Common myeloid progenitor, CD34-positive (primary cell): ENCODE data around the gene SPARCL1.
"Not testable (repeated sequence)": the region's sequence is repeated elsewhere in the genome, so short reads cannot be mapped to it uniquely, and the experiment has no call there.

Experiments
- CTCF ChIA-PET: fragments of 350-600 bp; sonication (Branson Sonifier 250); formaldehyde crosslinking; loops from one replicate; lab custom pipeline; 2021; ENCODE audit warnings: antibody characterized with exemption; lab: Charles Lee
- POLR2A ChIA-PET: fragments of 350-600 bp; sonication (Branson Sonifier 250); formaldehyde crosslinking; loops from one replicate; lab custom pipeline; 2021; ENCODE audit warnings: antibody characterized with exemption; lab: Charles Lee
- DNase-seq, 3 donors: peaks; one replicate each; pipeline versions ENCODE4 v3.0.0 to v3.0.0-alpha.2; 2013
- H3K27ac ChIP-seq, 2 experiments: 1 replicate in 1 of 2; 2 replicates in 1 of 2; pipeline ENCODE4 v1.7.0; 2013; ENCODE audit warnings: inconsistent platforms in 2 of 2, low read length in 2 of 2, mild to moderate bottlenecking in 2 of 2, low read depth in 1 of 2, moderate library complexity in 1 of 2; ENCODE audit not compliant: severe bottlenecking in 2 of 2, insufficient read depth in 1 of 2, poor library complexity in 1 of 2
- H3K27me3 ChIP-seq, 5 experiments: replicated peaks in 2 of 5; 1 replicate in 3 of 5; 2 replicates in 2 of 5; pipeline versions ENCODE4 v1.6.1 to v1.7.0; 2013; ENCODE audit warnings: low read length in 4 of 5, mild to moderate bottlenecking in 2 of 5, moderate library complexity in 2 of 5, inconsistent platforms in 1 of 5; ENCODE audit not compliant: insufficient read depth in 5 of 5, control insufficient read depth in 4 of 5
- H3K36me3 ChIP-seq, 4 experiments: 1 replicate in 2 of 4; 2 replicates in 2 of 4; pipeline versions ENCODE4 v1.6.1 to v1.7.0; 2013; ENCODE audit warnings: low read length in 3 of 4, control low read depth in 1 of 4, mild to moderate bottlenecking in 1 of 4; ENCODE audit not compliant: control insufficient read depth in 4 of 4, insufficient read depth in 4 of 4
- H3K4me1 ChIP-seq, 4 experiments: 1 replicate in 3 of 4; 2 replicates in 1 of 4; pipeline versions ENCODE4 v1.6.1 to v1.7.1; 2013; ENCODE audit warnings: low read length in 3 of 4, mild to moderate bottlenecking in 3 of 4, control low read depth in 1 of 4, inconsistent platforms in 1 of 4, moderate library complexity in 1 of 4; ENCODE audit not compliant: control insufficient read depth in 4 of 4, insufficient read depth in 4 of 4; ENCODE audit errors: control extremely low read depth in 1 of 4
- H3K4me3 ChIP-seq, 7 experiments: 1 replicate in 4 of 7; 2 replicates in 3 of 7; pipeline versions ENCODE4 v1.5.1 to v1.7.0; 2013; ENCODE audit warnings: mild to moderate bottlenecking in 7 of 7, low read length in 6 of 7, moderate library complexity in 6 of 7, inconsistent platforms in 2 of 7, low read depth in 2 of 7, control low read depth in 1 of 7; ENCODE audit not compliant: insufficient read depth in 4 of 7, control insufficient read depth in 1 of 7; ENCODE audit errors: extremely low read depth in 1 of 7
- H3K9me3 ChIP-seq, 5 experiments: 1 replicate in 4 of 5; 2 replicates in 1 of 5; pipeline versions ENCODE4 v1.6.1 to v1.7.1; 2013; ENCODE audit warnings: low read length in 4 of 5, mild to moderate bottlenecking in 2 of 5, inconsistent platforms in 1 of 5, low read depth in 1 of 5, moderate library complexity in 1 of 5; ENCODE audit not compliant: control insufficient read depth in 4 of 5, insufficient read depth in 2 of 5; ENCODE audit errors: control extremely low read depth in 1 of 5
- WGBS: methylation state at CpG from one replicate; pipeline ENCODE4 v1.1.5; 2013; ENCODE audit not compliant: insufficient coverage; 5-methylcytosine and 5-hydroxymethylcytosine counted together

The SPARCL1 gene

DNA sequence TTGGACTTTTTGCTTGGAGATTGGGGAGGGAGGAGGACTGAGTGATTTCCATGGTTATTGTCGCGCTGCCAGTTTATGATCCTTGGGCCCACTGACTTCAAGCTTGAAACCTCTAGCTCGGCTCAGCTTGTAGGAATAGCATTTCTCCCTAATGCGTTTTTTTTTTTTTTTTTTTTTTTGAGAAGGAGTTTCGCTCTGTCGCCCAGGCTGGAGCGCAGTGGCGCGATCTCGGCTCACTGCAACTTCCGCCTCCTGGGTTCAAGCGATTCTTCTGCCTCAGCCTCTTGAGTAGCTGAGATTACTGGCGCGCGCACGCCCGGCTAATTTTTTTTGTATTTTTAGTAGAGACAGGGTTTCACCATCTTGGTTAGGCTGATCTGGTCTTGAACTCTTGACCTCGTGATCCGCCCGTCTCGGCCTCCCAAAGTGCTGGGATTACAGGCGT is 105.1 kb downstream of the SPARCL1 start:
- 98% methylated on average over 8 of the region's 22 CpGs for WGBS
- DNase-seq, H3K9me3 ChIP-seq, H3K27me3 ChIP-seq, H3K27ac ChIP-seq, H3K36me3 ChIP-seq, POLR2A ChIA-PET: not testable (repeated sequence)
- CTCF ChIA-PET = interaction anchor here (0.8 to 1.3 kb wide), 2 partner anchors 36 to 263 kb away, joined by 3 read pairs; no protein-coding TSS in a partner anchor
- Histone ChIP-seq H3K4me1 (peaks cover 10 to 22% (median 13%) of the 10 kb centered on the region in 4 experiments), H3K4me3 (peak overlapping the region in 6 of 7 experiments; percentile 43 to 100 (median 90))
